CD14-positive monocyte (primary cell): ENCODE measurements around the gene PCDH19. TPM values are rescaled to one million over a fixed set of nuclear protein-coding genes. Genes with fewer than 3 reads are reported as not detected.

ENCODE experiments used
- DNase-seq, 3 donors: peaks; one replicate each; pipeline ENCODE4 v3.0.0-alpha.2; 2011 to 2022
- H2AFZ ChIP-seq: 2 replicates; pipeline ENCODE4 v1.6.0; 2012; ENCODE audit warnings: mild to moderate bottlenecking, low read depth, low read length, inconsistent platforms; ENCODE audit not compliant: insufficient read depth, poor library complexity, severe bottlenecking
- H3K27ac ChIP-seq, 2 donors: 1 replicate in 1 of 2; 2 replicates in 1 of 2; pipeline ENCODE4 v1.5.1; 2012 to 2013; ENCODE audit warnings: low read length in 2 of 2, control low read depth in 1 of 2, inconsistent platforms in 1 of 2, low read depth in 1 of 2, mild to moderate bottlenecking in 1 of 2
- H3K27me3 ChIP-seq, 2 donors: one replicate each; pipeline versions ENCODE4 v1.6.0 to v1.6.1; 2011 to 2013; ENCODE audit warnings: low read length in 2 of 2; ENCODE audit not compliant: control insufficient read depth in 2 of 2, insufficient read depth in 2 of 2
- H3K36me3 ChIP-seq, 2 donors: replicated peaks in 1 of 2; 1 replicate in 1 of 2; 2 replicates in 1 of 2; pipeline versions ENCODE4 v1.5.1 to v1.6.1; 2012 to 2013; ENCODE audit warnings: low read length in 2 of 2, control low read depth in 1 of 2, inconsistent platforms in 1 of 2, mild to moderate bottlenecking in 1 of 2; ENCODE audit not compliant: insufficient read depth in 2 of 2, control insufficient read depth in 1 of 2
- H3K4me1 ChIP-seq, 2 donors: 1 replicate in 1 of 2; 2 replicates in 1 of 2; pipeline versions ENCODE4 v1.5.1 to v1.6.1; 2012 to 2013; ENCODE audit warnings: low read length in 2 of 2, control low read depth in 1 of 2, inconsistent platforms in 1 of 2, mild to moderate bottlenecking in 1 of 2, moderate library complexity in 1 of 2; ENCODE audit not compliant: insufficient read depth in 2 of 2, control insufficient read depth in 1 of 2
- H3K4me2 ChIP-seq: replicated peaks from 2 replicates; pipeline ENCODE3; 2012; ENCODE audit warnings: low read length, moderate library complexity, mild to moderate bottlenecking; ENCODE audit not compliant: poor library complexity, severe bottlenecking; ENCODE audit errors: extremely low read depth
- H3K4me3 ChIP-seq, 3 experiments: fragments of 200-600 bp in 1 of 3; sonication (generic) in 1 of 3; replicated peaks in 1 of 3; 1 replicate in 2 of 3; 2 replicates in 1 of 3; pipeline ENCODE4 v1.5.1; 2011 to 2013; ENCODE audit warnings: low read length in 3 of 3, mild to moderate bottlenecking in 3 of 3, control low read depth in 2 of 3, low read depth in 2 of 3, inconsistent platforms in 1 of 3, moderate library complexity in 1 of 3
- H3K79me2 ChIP-seq: 2 replicates; pipeline ENCODE4 v1.6.0; 2012; ENCODE audit warnings: mild to moderate bottlenecking, control low read depth, inconsistent platforms, low read length, moderate library complexity; ENCODE audit not compliant: insufficient read depth
- H3K9ac ChIP-seq: 2 replicates; pipeline ENCODE4 v1.6.0; 2017; ENCODE audit warnings: low read length, mild to moderate bottlenecking; ENCODE audit not compliant: insufficient read depth, poor library complexity, severe bottlenecking
- H3K9me3 ChIP-seq, 2 donors: replicated peaks in 1 of 2; 1 replicate in 1 of 2; 2 replicates in 1 of 2; pipeline versions ENCODE4 v1.5.1 to v1.6.1; 2012 to 2013; ENCODE audit warnings: low read length in 2 of 2, control low read depth in 1 of 2; ENCODE audit not compliant: control insufficient read depth in 1 of 2, insufficient read depth in 1 of 2
- H4K20me1 ChIP-seq: 2 replicates; pipeline ENCODE4 v1.6.0; 2012; ENCODE audit warnings: mild to moderate bottlenecking, low read length, control low read depth, moderate library complexity; ENCODE audit not compliant: insufficient read depth
- H3K27ac Mint-ChIP-seq, 7 donors: one replicate each; pipeline ENCODE4 v1.8.0; 2020; ENCODE audit warnings: mild to moderate bottlenecking in 7 of 7, mixed read lengths in 7 of 7, moderate library complexity in 6 of 7, inconsistent platforms in 2 of 7
- H3K27me3 Mint-ChIP-seq, 3 donors: one replicate each; pipeline ENCODE4 v1.8.0; 2021 to 2022; ENCODE audit warnings: low read depth in 3 of 3, mild to moderate bottlenecking in 3 of 3, mixed read lengths in 3 of 3, moderate library complexity in 3 of 3, inconsistent platforms in 1 of 3
- H3K36me3 Mint-ChIP-seq, 2 donors: one replicate each; pipeline ENCODE4 v1.8.0; 2020; ENCODE audit warnings: mixed read lengths in 2 of 2, inconsistent platforms in 1 of 2, mild to moderate bottlenecking in 1 of 2
- H3K4me1 Mint-ChIP-seq: one replicate; pipeline ENCODE4 v1.8.0; 2020; ENCODE audit warnings: mild to moderate bottlenecking, mixed read lengths
- H3K4me3 Mint-ChIP-seq, 2 donors: one replicate each; pipeline ENCODE4 v1.8.0; 2020; ENCODE audit warnings: mild to moderate bottlenecking in 2 of 2, mixed read lengths in 2 of 2, moderate library complexity in 1 of 2
- H3K9me3 Mint-ChIP-seq, 7 donors: one replicate each; pipeline ENCODE4 v1.8.0; 2020 to 2022; ENCODE audit warnings: mixed read lengths in 7 of 7, mild to moderate bottlenecking in 6 of 7, moderate library complexity in 6 of 7, inconsistent platforms in 2 of 7
- WGBS: methylation state at CpG from one replicate; pipeline ENCODE4 v1.1.5; 2013; ENCODE audit warnings: missing lambda C conversion rate; ENCODE audit not compliant: insufficient coverage; 5-methylcytosine and 5-hydroxymethylcytosine counted together
- intact Hi-C, 2 donors: fragments of 100-400 bp; cut with micrococcal nuclease; formaldehyde crosslinking; loops; one replicate each; pipeline versions ENCODE4 v1.15.0 to v1.15.1; 2023
- polyA plus RNA-seq, 3 donors: library from polyadenylated mRNA; depleted of rRNA in 1 of 3; unstranded in 2 of 3; stranded (reverse) in 1 of 3; fragments of 300-500 nt in 2 of 3; fragments of >200 nt in 1 of 3; fragmentation: Illumina TruSeq in 2 of 3; gene quantifications; 1 replicate in 2 of 3; 2 replicates in 1 of 3; pipeline ENCODE4 v1.2.3, GENCODE V29; 2012 to 2021
- TF ChIP-seq, protein P1 (sequence below): fragments of 200-600 bp; IDR thresholded peaks from one replicate; pipeline ENCODE4 v1.8.0; 2022; ENCODE audit warnings: antibody characterized with exemption, mild to moderate bottlenecking

PCDH19 gene
- polyA plus RNA-seq, 3 donors, result not detected

DNA sequence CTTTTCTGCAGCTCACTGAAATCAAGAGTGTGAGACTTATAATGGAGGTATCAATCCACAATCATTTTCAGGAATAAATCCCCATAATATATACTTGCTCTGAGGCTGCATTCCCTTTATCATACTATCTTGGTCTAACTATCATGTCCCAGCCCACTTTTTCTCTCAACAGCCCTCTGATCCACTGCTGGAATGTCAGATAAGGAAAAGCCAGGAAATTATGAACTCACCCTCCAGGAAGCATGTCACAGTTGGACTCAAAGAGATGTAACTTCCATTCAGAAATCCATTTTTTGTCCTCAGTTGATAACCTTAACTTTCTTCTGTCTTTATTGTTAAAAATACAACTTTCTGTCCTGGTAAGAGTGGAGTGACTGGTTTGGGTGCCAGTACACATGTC is 144.9 kb downstream of the PCDH19 start:
- Mint-ChIP-seq H3K36me3 (no peaks in the 10 kb centered on the region), H3K27me3 (peaks cover 0 to 2% (median 0%) of the 10 kb centered on the region in 3 donors), H3K9me3 (peaks cover 0 to 8% (median 2%) of the 10 kb centered on the region in 7 donors), H3K4me3 (no peak overlapping the region), H3K27ac (no peak overlapping the region), H3K4me1 (no peaks in the 10 kb centered on the region)
- no peaks in the 10 kb centered on the region for H3K79me2 ChIP-seq
- intact Hi-C loops, result no loop called here
- H3K4me2 ChIP-seq, result no peak overlapping the region
- peaks cover 0 to 5% of the 10 kb centered on the region in 2 donors for H3K9me3 ChIP-seq
- no peaks in the 10 kb centered on the region for H3K36me3 ChIP-seq
- no peaks in the 10 kb centered on the region for H3K27me3 ChIP-seq
- no peaks in the 10 kb centered on the region for H3K4me1 ChIP-seq
- H3K4me3 ChIP-seq, result no peak overlapping the region
- no peak overlapping the region for H3K9ac ChIP-seq
- no peaks in the 10 kb centered on the region for H4K20me1 ChIP-seq
- TF ChIP-seq, protein P1, sequence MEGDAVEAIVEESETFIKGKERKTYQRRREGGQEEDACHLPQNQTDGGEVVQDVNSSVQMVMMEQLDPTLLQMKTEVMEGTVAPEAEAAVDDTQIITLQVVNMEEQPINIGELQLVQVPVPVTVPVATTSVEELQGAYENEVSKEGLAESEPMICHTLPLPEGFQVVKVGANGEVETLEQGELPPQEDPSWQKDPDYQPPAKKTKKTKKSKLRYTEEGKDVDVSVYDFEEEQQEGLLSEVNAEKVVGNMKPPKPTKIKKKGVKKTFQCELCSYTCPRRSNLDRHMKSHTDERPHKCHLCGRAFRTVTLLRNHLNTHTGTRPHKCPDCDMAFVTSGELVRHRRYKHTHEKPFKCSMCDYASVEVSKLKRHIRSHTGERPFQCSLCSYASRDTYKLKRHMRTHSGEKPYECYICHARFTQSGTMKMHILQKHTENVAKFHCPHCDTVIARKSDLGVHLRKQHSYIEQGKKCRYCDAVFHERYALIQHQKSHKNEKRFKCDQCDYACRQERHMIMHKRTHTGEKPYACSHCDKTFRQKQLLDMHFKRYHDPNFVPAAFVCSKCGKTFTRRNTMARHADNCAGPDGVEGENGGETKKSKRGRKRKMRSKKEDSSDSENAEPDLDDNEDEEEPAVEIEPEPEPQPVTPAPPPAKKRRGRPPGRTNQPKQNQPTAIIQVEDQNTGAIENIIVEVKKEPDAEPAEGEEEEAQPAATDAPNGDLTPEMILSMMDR, result no peak
- H2AFZ ChIP-seq, result no peak overlapping the region
- DNase-seq, result no peak
- no peak overlapping the region for H3K27ac ChIP-seq

DNA sequence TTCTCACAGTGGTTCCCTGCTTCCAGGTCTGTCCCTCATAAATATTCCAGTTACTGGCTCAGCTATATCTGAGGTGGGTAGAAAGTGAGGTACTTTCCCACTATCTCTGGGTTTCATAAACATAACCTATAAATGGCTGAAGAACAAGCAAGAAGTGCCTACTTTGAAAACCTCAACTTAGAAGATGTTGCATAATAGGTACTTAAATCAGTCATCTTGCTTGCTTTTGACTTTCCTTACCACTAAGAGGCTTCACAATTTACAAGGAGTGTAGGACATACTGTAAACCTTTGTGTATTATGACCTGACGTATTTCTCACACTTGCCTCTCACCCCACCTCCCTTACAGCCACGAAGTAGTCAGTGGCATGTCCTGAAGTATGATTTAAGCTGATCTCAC is 145.9 kb downstream of the PCDH19 start:
- H3K27me3 Mint-ChIP-seq, result peaks cover 0 to 2% (median 0%) of the 10 kb centered on the region in 3 donors
- H3K9me3 Mint-ChIP-seq, result peaks cover 0 to 8% (median 2%) of the 10 kb centered on the region in 7 donors
- H3K4me3 Mint-ChIP-seq, result no peak overlapping the region
- Histone ChIP-seq H3K79me2 (no peaks in the 10 kb centered on the region), H3K4me2 (no peak overlapping the region), H2AFZ (no peak overlapping the region), H3K4me1 (no peaks in the 10 kb centered on the region), H3K27me3 (no peaks in the 10 kb centered on the region), H4K20me1 (no peaks in the 10 kb centered on the region), H3K9ac (no peak overlapping the region), H3K4me3 (no peak overlapping the region), H3K27ac (no peak overlapping the region), H3K9me3 (peaks cover 0 to 5% of the 10 kb centered on the region in 2 donors), H3K36me3 (no peaks in the 10 kb centered on the region)
- no peak for DNase-seq
- no CpG with 5 or more reads among the region's 2 CpGs for WGBS
- H3K27ac Mint-ChIP-seq, result no peak overlapping the region
- TF ChIP-seq, protein P1, result no peak
- no peaks in the 10 kb centered on the region for H3K4me1 Mint-ChIP-seq
- H3K36me3 Mint-ChIP-seq, result no peaks in the 10 kb centered on the region
- intact Hi-C loops, result no loop called here
